SK-N-SH (cell line): ENCODE data around the gene TEAD1.

Source experiments
- EP300 ChIP-seq, 2 experiments: IDR thresholded peaks; 2 replicates each; pipeline versions ENCODE4 v1.4.0 to v1.6.1; 2012; ENCODE audit warnings: borderline replicate concordance in 1 of 2, low read depth in 1 of 2, low read length in 1 of 2
- MAX ChIP-seq: IDR thresholded peaks from 2 replicates; pipeline ENCODE4 v1.4.0; 2012; ENCODE audit warnings: low read depth

GRCh38 chr11:12735262-12735661 is 61.0 kb downstream of the TEAD1 start:
- no peak for TF ChIP-seq MAX
- no peak for TF ChIP-seq EP300 (IDR thresholded peaks at IDR 0.05; ENCODE audit: borderline replicate concordance in 1 of 2, low read depth in 1 of 2, low read length in 1 of 2)
